ENCODE data around the gene OTOP1. TPM values are rescaled to one million over a fixed set of nuclear protein-coding genes. Genes with fewer than 3 reads are reported as not detected.
"Not testable (repeated sequence)": the region's sequence is repeated elsewhere in the genome, so short reads cannot be mapped to it uniquely, and the experiment has no call there.

The OTOP1 gene
- total and polyA plus RNA-seq, 9 donors = not detected

DNA sequence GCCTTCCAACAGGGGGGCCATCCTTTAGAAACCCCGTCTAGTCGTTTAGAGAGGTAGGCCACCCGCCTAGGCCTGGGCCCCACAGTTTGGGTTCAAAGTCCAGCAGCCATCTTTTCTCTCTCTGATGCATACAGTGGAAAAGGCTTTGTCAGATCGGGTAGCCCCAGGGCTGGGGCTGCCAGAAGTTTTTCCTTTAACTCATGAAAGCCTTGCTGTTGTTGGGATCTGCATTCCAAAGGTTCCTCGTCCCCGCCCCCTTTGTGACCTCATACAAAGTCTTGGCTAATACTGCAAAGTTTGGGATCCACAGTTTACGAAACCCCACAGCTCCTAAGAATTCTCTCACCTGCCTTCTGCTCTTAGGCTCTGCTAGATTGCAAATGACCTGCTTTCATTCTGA is 64.5 kb downstream of the OTOP1 start:
- not testable (repeated sequence) for DNase-seq, H3K9me3 ChIP-seq
- WGBS, 3 donors = 44 to 66% (median 54%) methylated on average over 7 of the region's 7 CpGs

DNA sequence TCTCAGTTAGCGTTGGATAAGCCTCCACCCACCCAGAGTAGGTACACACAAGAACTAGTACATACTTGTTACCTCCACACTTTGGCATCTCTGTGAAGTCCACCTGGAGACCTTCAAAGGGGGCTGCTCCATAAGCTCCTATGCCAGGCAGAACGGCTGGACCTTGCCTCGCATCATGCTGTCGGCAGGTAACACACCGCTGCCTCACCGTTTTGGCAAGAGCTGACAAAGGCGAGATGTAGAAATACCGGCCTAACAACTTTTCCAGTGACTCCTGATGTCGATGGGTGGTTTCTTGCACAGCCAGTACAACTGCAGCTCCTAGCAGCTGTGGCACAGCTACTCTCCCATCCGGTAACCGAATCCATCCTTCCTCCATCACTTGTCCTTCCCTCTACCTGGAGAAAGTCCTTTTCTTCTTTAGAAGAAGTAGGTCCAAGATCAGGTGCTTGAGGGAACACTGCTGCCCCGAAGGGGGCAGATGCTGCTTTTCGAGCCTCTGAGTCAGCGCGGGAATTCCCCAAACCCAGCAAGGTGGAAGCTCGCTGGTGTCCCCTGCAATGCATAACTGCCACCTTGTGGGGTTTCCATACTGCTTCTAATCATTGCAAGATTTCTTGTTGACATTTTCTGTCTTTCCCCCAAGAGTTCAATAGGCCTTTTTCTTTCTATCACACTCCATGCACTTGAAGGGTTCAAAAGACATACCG is 65.6 kb downstream of the OTOP1 start:
- WGBS, 3 donors = 72 to 75% (median 74%) methylated on average over 17 of the region's 17 CpGs

More for the DNA sequence above, 64.5 kb downstream of the OTOP1 start:
- H3K36me3 ChIP-seq; H3K4me3 ChIP-seq; H3K27ac ChIP-seq; intact Hi-C loops (cut with DNase I); H3K27me3 ChIP-seq; H3K4me1 ChIP-seq (ENCODE audit: insufficient read depth): not testable (repeated sequence)

DNA sequence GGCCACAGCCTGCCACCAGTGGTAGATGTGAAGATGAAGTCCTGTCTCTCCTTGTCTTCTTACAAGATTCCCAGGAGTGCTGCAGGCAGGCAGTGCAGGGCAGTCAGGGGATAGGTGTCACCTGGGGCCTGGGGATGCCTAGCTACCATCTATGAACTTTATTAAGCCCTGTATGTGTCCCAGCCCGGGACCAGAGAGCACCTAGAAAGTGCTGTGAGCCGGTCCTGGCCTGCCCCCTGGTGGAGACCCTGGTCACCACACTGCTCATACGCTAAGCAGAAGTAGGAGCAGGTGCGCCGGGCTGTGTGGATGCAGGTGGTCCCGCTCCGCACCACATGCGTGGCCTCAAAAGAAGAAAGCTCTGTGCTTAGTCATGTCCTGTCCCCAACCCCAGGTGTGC is 81.1 kb downstream of the OTOP1 start:
- H3K9me3 ChIP-seq; DNase-seq; H3K4me1 ChIP-seq (ENCODE audit: insufficient read depth); H3K4me3 ChIP-seq; intact Hi-C loops (cut with DNase I); H3K27ac ChIP-seq; H3K36me3 ChIP-seq; H3K27me3 ChIP-seq: not testable (repeated sequence)
- WGBS, 3 donors = 0 to 3% methylated on average over 3 to 8 of the region's 8 CpGs; no CpG with 5 or more reads in 1 of the 3 donors

More for the DNA sequence above, 65.6 kb downstream of the OTOP1 start:
- H3K27ac ChIP-seq; H3K4me1 ChIP-seq (ENCODE audit: insufficient read depth); H3K4me3 ChIP-seq; H3K36me3 ChIP-seq; H3K9me3 ChIP-seq; DNase-seq; H3K27me3 ChIP-seq; intact Hi-C loops (cut with DNase I): not testable (repeated sequence)

DNA sequence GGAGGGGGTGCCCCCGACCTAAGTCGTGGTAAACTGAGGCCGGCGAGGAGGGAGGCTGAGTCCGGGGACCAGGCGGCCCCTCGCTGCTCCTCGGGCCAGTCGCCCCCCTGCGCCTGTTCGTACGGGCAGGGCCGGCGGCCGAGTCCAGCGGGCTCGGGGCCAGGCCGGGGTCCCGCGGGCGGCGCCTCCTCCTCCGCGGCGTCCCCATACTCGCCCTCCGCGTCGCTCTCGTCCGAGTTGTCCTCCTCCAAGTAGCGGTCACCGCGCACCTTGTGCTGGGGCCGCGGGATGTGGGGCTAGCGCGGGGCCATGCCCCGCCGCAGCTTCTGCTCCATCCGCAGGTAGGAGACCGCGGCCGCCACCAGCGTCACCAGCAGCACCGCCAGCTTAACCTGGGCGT is 83.4 kb downstream of the OTOP1 start:
- H3K27ac ChIP-seq; H3K9me3 ChIP-seq; H3K4me1 ChIP-seq (ENCODE audit: insufficient read depth); H3K36me3 ChIP-seq; H3K27me3 ChIP-seq; DNase-seq; H3K4me3 ChIP-seq; intact Hi-C loops (cut with DNase I): not testable (repeated sequence)
- 1 to 5% methylated on average over 4 to 30 of the region's 47 CpGs; no CpG with 5 or more reads in 1 of the 3 donors for WGBS, 3 donors

DNA sequence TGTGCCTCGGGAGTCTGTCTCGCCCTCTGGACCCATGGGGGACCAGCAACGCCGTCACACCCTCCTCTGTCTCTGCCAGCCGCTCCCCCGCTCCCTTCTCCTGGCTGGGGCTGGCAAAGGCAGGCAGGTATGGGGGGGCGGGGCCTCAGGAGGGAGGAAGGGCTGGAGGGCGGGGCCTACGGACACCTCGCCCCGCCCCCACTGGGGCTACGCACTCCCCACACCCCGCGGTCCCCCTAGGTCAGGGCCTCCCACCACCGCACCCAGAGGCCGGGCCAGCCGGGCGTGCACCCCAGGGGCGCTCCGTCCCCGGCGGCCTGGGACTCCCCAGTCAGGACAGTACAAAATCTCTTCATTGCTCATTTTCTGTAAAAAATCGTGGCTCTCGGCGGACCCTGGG is 84.0 kb downstream of the OTOP1 start:
- 3 to 7% methylated on average over 25 of the region's 25 CpGs; no CpG with 5 or more reads in 1 of the 3 donors for WGBS, 3 donors
- H3K9me3 ChIP-seq; intact Hi-C loops (cut with DNase I); DNase-seq; H3K4me3 ChIP-seq; H3K27me3 ChIP-seq; H3K36me3 ChIP-seq; H3K27ac ChIP-seq; H3K4me1 ChIP-seq (ENCODE audit: insufficient read depth): not testable (repeated sequence)

DNA sequence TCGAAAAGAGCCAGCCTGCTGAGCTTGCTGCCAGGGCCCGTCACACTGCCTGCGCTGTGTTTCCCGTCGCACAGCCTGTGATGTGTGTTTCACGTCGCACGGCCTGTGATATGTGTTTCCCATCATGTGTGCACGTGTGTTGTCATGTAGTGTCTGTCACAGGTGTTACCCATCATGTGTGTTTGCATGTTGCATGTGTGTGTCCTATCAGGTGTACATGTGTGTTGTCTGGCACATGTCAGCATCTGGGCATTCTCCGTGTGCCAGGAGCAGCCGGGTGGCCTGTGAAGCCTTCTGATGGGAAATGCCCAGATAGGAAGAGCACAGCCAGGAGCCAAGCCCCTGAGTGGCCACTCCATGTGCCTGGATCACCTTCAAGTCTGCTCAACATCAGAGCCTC is 85.5 kb downstream of the OTOP1 start:
- WGBS, 3 donors = 85 to 87% methylated on average over 11 of the region's 11 CpGs; no CpG with 5 or more reads in 1 of the 3 donors
- H3K4me3 ChIP-seq; H3K9me3 ChIP-seq; intact Hi-C loops (cut with DNase I); H3K4me1 ChIP-seq (ENCODE audit: insufficient read depth); DNase-seq; H3K27me3 ChIP-seq; H3K36me3 ChIP-seq; H3K27ac ChIP-seq: not testable (repeated sequence)

Other genes starting within 250 kb of the OTOP1 start
- gene TMEM128, start 21.3 kb upstream of the OTOP1 start, total RNA-seq = 10 to 100 TPM; 19.0 to 33.8 (median 27.4) TPM
- 10 to 100 TPM; 28.0 to 41.7 TPM for gene TMEM128, start 21.3 kb upstream of the OTOP1 start, polyA plus RNA-seq
- gene LYAR, start 63.2 kb upstream of the OTOP1 start, total RNA-seq = 10 to 100 TPM in 6 of 7 donors, 1 to 10 TPM in 1; 9.9 to 17.1 (median 13.1) TPM
- 10 to 100 TPM; 11.6 to 21.8 TPM for gene LYAR, start 63.2 kb upstream of the OTOP1 start, polyA plus RNA-seq
- 10 to 100 TPM in 3 of 7 donors, 1 to 10 TPM in 4; 5.5 to 13.4 (median 9.6) TPM for gene ZBTB49, start 63.3 kb upstream of the OTOP1 start, total RNA-seq
- gene ZBTB49, start 63.3 kb upstream of the OTOP1 start, polyA plus RNA-seq = 1 to 10 TPM; 5.7 to 6.0 TPM
- gene NSG1, start 160.2 kb upstream of the OTOP1 start, total RNA-seq = 100 to 1,000 TPM in 1 of 7 donors, 10 to 100 TPM in 5, 1 to 10 TPM in 1; 9.9 to 103 (median 39.6) TPM
- 10 to 100 TPM; 38.3 to 81.9 TPM for gene NSG1, start 160.2 kb upstream of the OTOP1 start, polyA plus RNA-seq